Measurements from ENCODE around the gene C1orf159. TPM values are rescaled to one million over a fixed set of nuclear protein-coding genes. Genes with fewer than 3 reads are reported as not detected.

The C1orf159 gene
- polyA plus RNA-seq, 1 donor from 2014 or later, result 31.5 TPM

GRCh38 chr1:1118011-1118875 lies 2.4 kb upstream of the C1orf159 start:
- Histone ChIP-seq H3K36me3 (ENCODE audit: insufficient read depth, low read length) (no peaks in the 10 kb centered on the region), H3F3A (ENCODE audit: insufficient read depth, low read length, poor library complexity, severe bottlenecking) (no peaks in the 10 kb centered on the region), H3K27ac (ENCODE audit: low read length) (no peak overlapping the region), H4K20me1 (ENCODE audit: insufficient read depth) (no peaks in the 10 kb centered on the region), H3K27me3 (ENCODE audit: insufficient read depth, low read depth, low read length) (peaks cover 5% of the 10 kb centered on the region), H2AFZ (ENCODE audit: low read depth, low read length) (no peak overlapping the region), H3K4me2 (ENCODE audit: low read length) (no peak overlapping the region), H3K79me2 (replicated peaks; ENCODE audit: insufficient read depth, low read length) (no peaks in the 10 kb centered on the region), H3K4me3 (ENCODE audit: low read length) (no peak overlapping the region), H3K9me2 (ENCODE audit: insufficient read depth, low read length) (no peaks in the 10 kb centered on the region), H3K9ac (ENCODE audit: low read length) (no peak overlapping the region), H3K9me3 (ENCODE audit: low read length) (no peaks in the 10 kb centered on the region)
- TF ChIP-seq EZH2 (IDR thresholded peaks at IDR 0.05; ENCODE audit: borderline replicate concordance, insufficient read depth, low read length, poor library complexity, severe bottlenecking), result no peak
- TF ChIP-seq MXI1 (conservative IDR thresholded peaks at IDR 0.05; ENCODE audit: poor library complexity, severe bottlenecking), result no peak
- TF ChIP-seq SMC3 (conservative IDR thresholded peaks at IDR 0.05; ENCODE audit: poor library complexity), result no peak

GRCh38 chr1:1117469-1117831 lies 1.6 kb upstream of the C1orf159 start:
- Histone ChIP-seq H3K27ac (ENCODE audit: low read length) (no peak overlapping the region), H3K36me3 (ENCODE audit: insufficient read depth, low read length) (no peaks in the 10 kb centered on the region), H3K4me3 (ENCODE audit: low read length) (peak overlapping the region; percentile 21), H3K9ac (ENCODE audit: low read length) (no peak overlapping the region), H3K9me3 (ENCODE audit: low read length) (no peaks in the 10 kb centered on the region), H3F3A (ENCODE audit: insufficient read depth, low read length, poor library complexity, severe bottlenecking) (no peaks in the 10 kb centered on the region), H3K4me2 (ENCODE audit: low read length) (no peak overlapping the region), H4K20me1 (ENCODE audit: insufficient read depth) (no peaks in the 10 kb centered on the region), H3K27me3 (ENCODE audit: insufficient read depth, low read depth, low read length) (peaks cover 5% of the 10 kb centered on the region), H3K79me2 (replicated peaks; ENCODE audit: insufficient read depth, low read length) (no peaks in the 10 kb centered on the region), H3K9me2 (ENCODE audit: insufficient read depth, low read length) (no peaks in the 10 kb centered on the region), H2AFZ (ENCODE audit: low read depth, low read length) (no peak overlapping the region)
- TF ChIP-seq POLR2AphosphoS5 (IDR thresholded peaks at IDR 0.05), result no peak
- TF ChIP-seq SMC3 (conservative IDR thresholded peaks at IDR 0.05; ENCODE audit: poor library complexity), result no peak
- no peak for TF ChIP-seq RAD21 (conservative IDR thresholded peaks at IDR 0.05)
- no peak for TF ChIP-seq CTCF (IDR thresholded peaks at IDR 0.05; ENCODE audit: poor library complexity, severe bottlenecking)
- no peak for TF ChIP-seq EP300 (conservative IDR thresholded peaks at IDR 0.05; ENCODE audit: poor library complexity, severe bottlenecking)
- TF ChIP-seq MXI1 (conservative IDR thresholded peaks at IDR 0.05; ENCODE audit: poor library complexity, severe bottlenecking), result no peak
- no peak for TF ChIP-seq REST (IDR thresholded peaks at IDR 0.05; ENCODE audit: borderline replicate concordance)

All from neural cell (in vitro differentiated cells).